HG03097 (cell line): ENCODE measurements around the gene KRT86.

Experiments used
- ATAC-seq: cut with Tn5 transposase; IDR thresholded peaks from one replicate; pipeline ENCODE4 v1.9.1; 2021; ENCODE audit not compliant: unreplicated experiment, low FRiP score

Gene KRT86

GRCh38 chr12:52263761-52264434, 10.5 kb upstream of the KRT86 start:
- ATAC-seq, result no peak

DNA sequence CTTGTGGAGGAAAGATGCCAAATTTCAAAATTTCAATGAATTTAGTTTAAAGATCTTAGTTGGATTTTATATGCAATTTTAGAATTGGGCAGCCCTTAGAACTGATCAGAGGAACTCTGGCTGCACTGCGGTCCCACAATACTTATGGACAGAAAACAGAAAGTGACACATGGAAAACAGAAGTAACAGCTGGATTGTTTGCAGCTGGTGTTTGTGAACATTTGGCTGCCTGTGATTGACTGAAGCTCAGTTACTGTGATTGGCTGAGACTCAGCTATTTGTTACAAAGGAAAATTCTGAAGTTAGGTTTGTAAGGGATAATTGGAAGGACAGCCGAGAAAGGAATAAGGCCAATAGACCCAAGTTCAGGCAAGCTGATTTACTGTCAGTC, 10.0 kb upstream of the KRT86 start:
- no peak for ATAC-seq

- ATAC-seq, result no peak
These were observed 7.9 kb upstream of the KRT86 start for GRCh38 chr12:52266514-52266913.

DNA sequence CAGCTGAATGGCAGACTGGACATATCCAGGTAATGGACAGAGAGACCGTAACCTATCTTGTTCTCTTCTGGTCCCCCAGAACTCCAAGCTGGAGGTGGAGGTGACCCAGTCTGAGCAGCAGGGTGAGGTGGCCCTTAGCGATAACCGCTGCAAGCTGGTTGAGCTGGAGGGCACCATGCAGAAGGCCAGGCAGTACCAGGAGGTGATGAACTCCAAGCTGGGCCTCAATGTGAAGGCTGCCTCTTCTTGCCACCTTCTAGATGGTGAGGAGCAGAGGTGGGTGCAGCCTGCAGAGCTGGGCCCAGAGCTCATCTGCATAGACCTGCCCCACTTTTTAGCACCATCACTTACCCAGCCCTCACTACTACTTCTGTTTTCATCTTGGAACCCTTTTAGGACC, 7.2 kb upstream of the KRT86 start:
- ATAC-seq, result no peak

- no peak for ATAC-seq
These were observed 6.7 kb upstream of the KRT86 start for GRCh38 chr12:52267699-52268098.

DNA sequence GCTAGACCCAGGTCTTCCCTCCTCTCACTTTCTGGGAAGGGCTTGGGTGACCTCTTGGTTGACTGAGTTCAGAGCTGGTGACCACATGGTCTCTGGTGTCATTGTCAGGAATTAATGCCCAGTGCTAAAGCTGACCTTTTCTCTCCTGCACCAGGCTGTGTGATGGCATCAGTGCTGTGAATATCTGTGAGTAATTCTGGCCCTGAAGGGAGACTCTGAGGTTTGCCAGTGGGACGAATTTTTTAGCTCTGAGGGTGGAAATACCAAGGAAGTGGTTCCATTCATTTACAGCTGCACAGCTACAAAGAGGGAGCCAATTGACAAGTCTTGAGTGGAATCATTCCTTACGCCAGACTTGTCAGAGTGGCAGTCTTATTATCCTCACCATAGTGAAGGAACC, 6.2 kb upstream of the KRT86 start:
- no peak for ATAC-seq

GRCh38 chr12:52270541-52271070, 3.8 kb upstream of the KRT86 start:
- ATAC-seq, result no peak

- ATAC-seq, result no peak
These were observed 3.3 kb upstream of the KRT86 start for GRCh38 chr12:52271158-52271557.

GRCh38 chr12:52275686-52276085, 1.2 kb downstream of the KRT86 start:
- ATAC-seq, result no peak

GRCh38 chr12:52277486-52278245, 3.2 kb downstream of the KRT86 start:
- ATAC-seq, result no peak

DNA sequence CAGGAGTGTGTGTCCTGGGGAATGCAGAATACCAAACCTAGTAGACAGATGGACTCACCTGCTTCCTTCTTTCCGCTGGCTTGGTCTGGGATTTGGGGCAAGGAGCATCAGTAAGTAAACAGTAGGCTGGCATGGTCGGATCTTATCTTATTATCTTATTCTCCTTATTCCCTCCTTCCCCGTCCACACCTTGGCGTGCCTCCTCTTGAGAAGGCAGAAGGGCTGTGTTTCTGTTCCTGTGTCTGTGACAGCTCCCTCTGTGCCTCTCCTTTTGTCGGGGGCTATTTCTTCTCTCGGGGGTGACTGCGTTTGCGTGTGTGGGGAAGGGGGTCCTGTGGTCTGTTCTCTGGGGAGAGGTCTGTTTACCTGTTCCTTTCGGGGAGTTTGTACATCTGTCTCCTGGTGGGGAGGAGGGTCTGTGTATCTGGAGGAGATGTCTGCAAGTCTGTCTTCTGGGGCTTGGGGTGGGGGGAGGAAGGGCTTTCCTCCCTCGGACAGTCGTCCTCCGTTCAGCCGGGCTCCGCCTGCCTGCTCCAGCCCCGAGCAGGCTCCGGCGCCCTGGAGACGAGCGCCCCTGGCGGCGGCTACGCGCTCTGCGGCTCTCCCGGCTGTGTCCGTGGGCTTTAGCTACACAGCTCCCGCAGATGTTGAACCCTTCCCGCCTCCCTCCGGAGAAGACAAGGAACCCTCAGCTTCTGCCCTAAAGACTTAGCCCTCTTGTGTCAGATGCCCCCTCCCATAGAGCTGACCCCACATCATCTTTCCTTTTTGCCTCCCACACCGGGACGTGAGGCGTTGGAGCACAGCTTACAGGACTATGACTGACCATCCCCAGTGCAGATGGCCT, 4.4 kb downstream of the KRT86 start:
- peak; percentile 67 for ATAC-seq

DNA sequence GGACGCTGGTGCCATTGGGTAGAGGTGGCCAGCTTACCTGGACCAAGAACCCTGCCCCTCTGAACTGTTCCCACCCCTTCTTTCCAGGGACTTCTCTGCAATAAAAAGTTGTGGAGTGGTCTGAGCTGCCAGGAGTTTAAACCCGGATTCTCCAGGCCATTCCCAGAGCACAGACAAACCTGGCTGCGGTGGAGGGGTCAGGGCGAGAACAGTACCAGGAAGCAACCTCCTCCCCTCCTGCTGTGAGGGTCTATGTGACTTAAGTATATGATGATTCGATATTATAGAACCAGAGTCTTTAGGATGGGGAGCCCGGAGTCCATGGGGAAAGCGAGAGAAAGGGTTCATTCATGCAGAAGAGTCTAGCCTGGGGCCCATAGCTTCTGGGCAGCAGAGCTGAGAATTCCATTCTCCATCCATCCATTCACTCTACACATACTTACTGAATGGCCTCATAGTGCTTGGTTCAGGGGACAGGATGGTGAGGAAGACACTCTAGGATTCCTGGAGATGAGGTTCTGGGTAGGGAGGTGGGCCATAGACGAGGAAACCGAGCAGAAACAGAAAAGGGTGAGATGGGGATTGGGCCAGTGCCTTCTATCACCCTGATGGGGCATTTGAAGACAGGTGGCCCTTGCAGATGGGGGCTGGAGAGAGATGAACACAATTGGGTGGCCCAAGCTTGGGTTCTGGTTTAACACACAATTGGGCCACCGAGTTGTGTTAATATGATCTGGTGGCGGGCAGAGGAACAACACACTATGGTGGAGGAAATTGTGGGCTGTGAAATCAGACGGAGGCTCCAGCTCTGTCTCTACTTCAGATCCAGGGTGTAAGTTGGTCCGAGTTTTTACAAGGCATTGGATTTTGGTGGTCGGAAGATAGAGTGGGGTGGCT, 5.2 kb downstream of the KRT86 start:
- no peak for ATAC-seq

GRCh38 chr12:52280319-52280795, 5.9 kb downstream of the KRT86 start:
- ATAC-seq, result no peak

GRCh38 chr12:52280796-52281560, 6.5 kb downstream of the KRT86 start:
- no peak for ATAC-seq

- ATAC-seq, result no peak
These were observed 10.2 kb downstream of the KRT86 start for GRCh38 chr12:52284562-52285171.

- ATAC-seq, result no peak
These were observed 10.8 kb downstream of the KRT86 start for GRCh38 chr12:52285172-52285745.

DNA sequence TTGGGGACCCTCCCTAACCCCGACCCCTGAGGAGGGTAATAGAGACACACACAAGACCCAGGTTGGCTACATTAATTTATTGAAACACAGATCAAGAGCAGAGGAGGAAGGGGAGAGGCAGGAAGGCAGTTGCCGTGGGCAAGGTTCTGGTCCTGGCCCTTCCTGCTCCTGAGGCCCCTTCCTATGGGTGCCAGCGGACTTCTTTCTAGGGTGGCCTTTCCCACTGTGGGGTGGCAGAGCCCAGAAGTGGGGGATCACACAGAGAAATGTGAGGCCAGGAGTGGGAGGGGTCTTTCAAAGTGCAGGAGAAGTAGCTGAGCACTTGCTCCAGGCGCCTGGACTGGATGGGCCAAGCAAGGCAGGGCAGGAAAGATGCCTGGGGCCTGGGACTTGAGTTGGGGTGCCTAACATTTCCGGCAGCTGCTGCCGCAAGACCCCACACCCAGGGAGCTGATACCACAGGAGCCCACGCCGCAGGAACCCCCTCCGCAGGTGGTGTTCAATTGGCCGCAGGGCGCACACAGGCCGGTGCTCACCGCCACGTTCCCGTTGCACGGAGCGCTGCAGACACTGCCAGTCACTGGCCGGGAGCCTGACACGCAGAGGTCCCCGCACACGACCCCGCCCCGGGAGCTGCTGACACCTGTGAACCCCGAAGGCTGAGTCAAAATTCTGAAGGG, 11.5 kb downstream of the KRT86 start:
- no peak for ATAC-seq
